ENCODE results near the gene EIF4E2.
"Not testable (repeated sequence)": the region's sequence is repeated elsewhere in the genome, so short reads cannot be mapped to it uniquely, and the experiment has no call there.

Gene EIF4E2

GRCh38 chr2:232570481-232570880 is 20.0 kb downstream of the EIF4E2 start:
- DNase-seq: not testable (repeated sequence)

DNA sequence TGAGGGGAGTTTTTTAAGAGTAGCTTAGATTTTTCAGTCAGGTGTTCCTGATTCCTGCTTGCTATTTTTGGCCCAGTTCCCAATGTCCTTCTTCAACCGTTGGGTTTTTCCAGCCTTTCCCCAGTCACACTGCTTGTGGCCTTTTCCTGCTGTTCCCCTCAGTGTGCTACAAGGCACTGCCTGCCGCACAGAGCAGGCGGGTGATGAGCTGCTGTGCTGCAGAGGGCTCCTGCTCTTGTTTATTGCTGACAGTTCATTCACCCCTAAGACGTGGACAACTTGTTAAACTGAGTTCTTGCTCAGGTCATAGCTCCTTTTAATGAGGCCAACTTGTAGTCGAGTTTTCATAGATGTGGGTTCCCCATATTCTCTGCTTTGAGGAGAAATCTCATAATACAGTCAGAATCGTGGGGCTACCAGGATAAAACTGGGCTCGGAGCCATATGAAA is 20.6 kb downstream of the EIF4E2 start:
- no peak for DNase-seq

DNA sequence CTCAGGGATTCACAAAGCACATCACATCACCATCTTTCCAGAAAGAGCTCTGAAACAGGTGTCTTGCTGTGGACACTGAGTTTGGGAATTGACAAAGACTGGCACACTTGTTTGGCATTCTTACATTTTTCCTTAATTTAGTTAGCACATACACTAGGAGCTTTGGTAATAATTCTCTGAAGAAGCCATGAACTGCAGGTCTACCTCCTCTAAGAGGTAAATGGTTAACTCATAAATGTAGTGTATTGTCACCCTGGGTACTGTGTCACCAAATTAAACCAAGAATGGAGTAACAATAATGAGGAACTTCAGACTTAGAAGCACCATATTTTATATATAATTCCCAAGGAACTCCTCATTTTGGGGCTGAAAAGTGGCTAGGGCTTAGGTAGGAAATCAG is 22.6 kb downstream of the EIF4E2 start:
- no peak for DNase-seq

- DNase-seq: no peak
Measured at GRCh38 chr2:232573771-232574435, 23.4 kb downstream of the EIF4E2 start.

DNA sequence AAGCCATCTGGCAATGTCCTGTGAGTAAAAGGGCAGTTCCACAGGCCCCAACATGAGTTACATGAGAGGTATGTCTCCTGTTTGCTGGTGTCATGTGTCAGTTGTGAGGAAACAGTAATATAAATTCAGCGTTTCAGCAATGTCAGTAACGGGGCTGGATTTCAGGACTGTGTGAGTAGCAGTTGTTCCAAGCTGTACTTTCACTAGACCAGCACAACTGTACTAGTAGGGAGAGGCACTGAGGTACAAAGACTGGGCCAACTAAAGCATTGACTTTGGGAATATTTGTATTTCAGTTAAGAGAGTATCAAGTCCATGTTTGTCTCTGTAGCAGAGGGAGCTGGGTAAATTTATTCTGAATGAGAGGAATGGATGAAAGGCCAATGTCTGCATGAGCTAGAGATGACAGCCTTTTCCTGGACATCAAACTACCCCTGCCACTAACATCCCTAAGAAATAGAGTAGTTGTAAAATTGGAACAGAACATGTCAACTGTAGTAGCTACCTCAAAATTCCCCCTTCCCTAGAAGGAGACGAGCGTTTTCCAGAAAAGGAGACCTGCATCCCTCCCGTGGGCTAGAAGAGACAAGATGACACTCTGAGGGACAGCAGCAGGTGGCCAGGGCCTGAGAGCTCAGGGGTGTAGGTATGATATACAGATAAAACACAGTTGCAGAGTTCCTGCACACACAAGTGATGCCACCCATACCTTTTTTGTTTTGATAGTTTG is 24.4 kb downstream of the EIF4E2 start:
- DNase-seq: no peak

DNA sequence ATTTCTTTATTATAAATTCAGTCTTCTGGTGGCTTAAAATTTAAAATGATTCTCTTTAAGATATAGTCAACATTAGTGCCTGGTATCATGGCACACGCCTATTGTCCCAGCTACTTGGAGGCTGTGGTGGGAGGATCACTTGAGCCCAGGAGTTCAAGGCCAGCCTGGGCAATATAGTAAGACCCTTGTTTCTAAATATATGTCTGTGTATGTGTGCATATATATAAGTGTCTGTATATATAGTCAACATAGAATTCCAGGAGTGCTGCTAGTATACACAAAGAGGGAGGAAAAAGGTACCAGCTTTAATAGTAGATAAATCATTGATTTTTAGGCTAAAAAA is 24.9 kb downstream of the EIF4E2 start:
- no peak for DNase-seq

GRCh38 chr2:232576995-232577394 is 26.5 kb downstream of the EIF4E2 start:
- DNase-seq: no peak

DNA sequence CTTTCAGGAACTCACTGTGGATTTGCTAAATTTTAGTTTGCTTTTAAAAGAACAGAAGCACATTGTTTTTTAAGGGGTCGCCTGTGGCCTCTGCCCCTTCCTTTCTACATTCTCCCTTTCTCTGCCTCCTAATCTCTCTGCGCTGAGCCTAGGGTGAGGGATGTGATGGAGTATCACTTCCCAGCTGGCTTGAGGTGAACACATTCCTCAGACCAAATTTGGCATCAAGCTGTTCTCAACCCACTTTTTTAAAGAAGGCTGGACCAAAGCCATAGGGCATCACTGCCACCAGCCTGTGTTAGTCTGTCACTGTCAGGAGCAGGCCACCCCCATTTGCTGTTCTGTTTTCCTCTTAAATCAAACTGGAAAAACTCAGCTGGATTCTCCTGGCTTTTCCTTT is 27.4 kb downstream of the EIF4E2 start:
- no peak for DNase-seq

GRCh38 chr2:232578626-232579025 is 28.1 kb downstream of the EIF4E2 start:
- no peak for DNase-seq

DNA sequence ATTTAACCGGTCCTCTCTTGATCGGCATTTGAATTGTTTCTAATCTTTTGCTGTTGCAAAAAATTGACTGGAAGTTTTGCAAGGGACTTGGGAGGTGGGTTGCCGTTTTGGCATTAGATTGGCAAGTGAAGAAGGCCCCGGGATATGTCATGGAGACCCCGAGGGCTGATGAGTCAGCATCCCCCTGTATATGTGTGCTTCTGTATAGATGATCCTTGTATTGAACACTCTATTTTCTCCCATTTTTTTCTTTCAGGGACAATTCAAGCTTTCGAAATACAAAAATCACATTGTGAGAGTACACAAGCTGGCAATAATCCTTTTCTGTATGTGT is 30.1 kb downstream of the EIF4E2 start:
- DNase-seq: no peak

GRCh38 chr2:232581725-232582124 is 31.2 kb downstream of the EIF4E2 start:
- DNase-seq: no peak

DNA sequence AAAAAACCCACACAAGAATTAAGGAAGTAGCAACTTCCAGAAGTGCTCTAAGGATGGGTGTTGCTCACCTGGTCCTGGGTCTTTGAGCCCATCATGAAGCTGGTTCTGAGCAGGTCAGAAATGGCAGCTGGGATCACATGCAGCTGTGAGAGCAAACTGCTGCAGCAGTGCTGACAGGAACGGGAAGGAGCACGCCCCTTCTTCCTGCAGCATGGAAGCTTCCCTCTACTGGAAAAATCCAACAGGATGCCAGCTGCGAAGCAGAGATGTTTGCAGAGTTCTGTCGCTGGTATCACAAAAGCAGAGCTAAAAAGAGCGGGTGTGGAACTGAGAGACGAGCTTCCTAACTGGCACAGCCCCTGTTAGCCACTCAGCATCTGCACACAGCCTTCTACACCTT is 33.7 kb downstream of the EIF4E2 start:
- no peak for DNase-seq

DNA sequence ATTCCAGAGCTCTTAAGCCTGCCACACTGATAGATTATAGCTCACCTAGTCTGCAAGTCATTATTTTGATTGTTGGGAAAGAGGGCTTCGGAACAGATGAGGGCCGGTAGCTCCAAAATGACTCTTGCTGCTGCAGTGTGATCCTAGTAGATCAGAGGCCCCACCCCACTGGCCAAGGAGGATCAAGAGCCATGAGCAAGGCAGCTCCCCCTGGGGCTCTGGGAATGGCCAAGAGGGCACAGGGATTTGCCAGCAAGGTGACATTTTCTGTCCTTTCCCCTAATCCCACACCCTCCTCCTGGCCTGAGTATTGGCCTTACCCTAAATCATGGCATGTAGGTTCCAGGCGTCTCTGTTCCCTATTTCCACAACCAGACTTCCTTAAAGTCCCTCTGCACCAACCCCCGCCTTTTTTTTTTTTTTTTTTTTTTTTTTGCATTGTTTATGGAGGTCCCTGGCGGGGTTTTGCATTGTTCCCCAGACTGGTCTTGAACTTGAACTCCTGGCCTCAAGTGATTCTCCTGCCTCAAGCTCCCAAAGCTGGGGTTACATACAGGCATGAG is 36.5 kb downstream of the EIF4E2 start:
- no peak for DNase-seq

DNA sequence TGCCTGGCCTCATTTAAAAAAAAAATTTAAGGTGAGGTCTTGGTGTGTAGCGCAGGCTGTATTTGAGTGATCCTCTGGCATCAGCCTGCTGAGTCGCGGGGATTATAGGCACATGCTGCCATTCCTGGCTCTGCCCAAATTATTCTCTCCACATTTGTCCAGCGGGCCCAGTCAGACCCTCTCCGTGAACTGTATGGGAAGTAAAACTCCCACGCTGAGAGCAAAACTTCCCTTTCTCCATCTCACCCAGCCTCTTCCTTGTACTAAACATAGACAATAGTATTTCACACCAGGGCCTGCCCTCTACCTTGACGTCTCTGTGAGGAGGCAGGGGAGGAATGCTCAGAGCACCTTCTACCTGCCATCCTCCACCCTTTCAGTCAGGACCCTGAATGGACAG is 37.0 kb downstream of the EIF4E2 start:
- DNase-seq: no peak

GRCh38 chr2:232588031-232588430 is 37.5 kb downstream of the EIF4E2 start:
- no peak for DNase-seq

GRCh38 chr2:232588680-232589585 is 38.4 kb downstream of the EIF4E2 start:
- no peak for DNase-seq

DNA sequence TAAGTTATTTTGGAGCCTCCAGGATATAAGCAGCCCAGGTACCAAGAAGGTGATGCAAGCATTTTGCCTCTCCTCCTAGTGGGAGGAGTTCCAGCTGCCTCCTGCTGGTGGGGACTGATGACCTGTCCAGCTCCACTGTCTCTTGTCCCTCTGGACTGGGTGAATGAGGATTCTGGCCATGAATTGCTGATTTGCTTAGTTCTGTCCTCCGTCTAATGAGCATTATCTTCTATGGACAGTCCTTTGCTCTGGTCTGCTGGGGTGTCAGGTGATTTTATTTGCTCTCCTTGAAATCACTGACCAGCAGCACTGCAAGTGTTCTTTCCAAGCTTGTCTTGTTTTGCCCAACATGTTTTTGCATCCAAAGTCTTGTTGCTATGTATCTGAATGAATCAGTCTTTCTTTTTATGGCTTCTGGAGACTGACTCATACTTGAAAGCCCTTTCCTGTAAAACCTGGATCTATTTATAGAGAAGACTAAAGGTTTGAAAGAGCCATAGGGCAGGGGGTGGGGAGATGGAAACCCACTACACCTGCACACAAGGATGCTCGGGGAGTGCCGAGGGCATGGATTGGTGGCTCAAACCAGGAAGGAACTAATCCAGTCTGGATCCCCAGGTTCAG is 42.4 kb downstream of the EIF4E2 start:
- DNase-seq: no peak

GRCh38 chr2:232593982-232594381 is 43.5 kb downstream of the EIF4E2 start:
- DNase-seq: no peak

- no peak for DNase-seq
Measured at GRCh38 chr2:232597362-232598079, 47.0 kb downstream of the EIF4E2 start.

GRCh38 chr2:232598293-232598692 is 47.8 kb downstream of the EIF4E2 start:
- no peak for DNase-seq

GRCh38 chr2:232600053-232600773 is 49.7 kb downstream of the EIF4E2 start:
- no peak for DNase-seq

- DNase-seq: no peak
Measured at GRCh38 chr2:232603283-232603682, 52.8 kb downstream of the EIF4E2 start.
